Tibial nerve (tissue), 4 donors: ENCODE results near the gene BCL2. TPM values are rescaled to one million over a fixed set of nuclear protein-coding genes. Genes with fewer than 3 reads are reported as not detected.

ENCODE experiments used
- DNase-seq, 2 donors: peaks; one replicate each; pipeline ENCODE4 v3.0.0-alpha.2; 2019; ENCODE audit warnings: low spot score in 2 of 2
- H3K27ac ChIP-seq, 4 donors: fragments of 200-600 bp; sonication (generic) in 3 of 4; one replicate each; pipeline ENCODE4 v1.5.1; 2017 to 2019; ENCODE audit warnings: mild to moderate bottlenecking in 1 of 4
- H3K27me3 ChIP-seq, 2 donors: fragments of 200-600 bp; sonication (generic) in 1 of 2; one replicate each; pipeline versions ENCODE4 v1.5.1 to v1.6.0; 2017 to 2019
- H3K36me3 ChIP-seq, 3 donors: fragments of 200-600 bp; sonication (generic); one replicate each; pipeline ENCODE4 v1.5.1; 2018 to 2019
- H3K4me1 ChIP-seq, 4 donors: fragments of 200-600 bp; sonication (generic) in 3 of 4; one replicate each; pipeline ENCODE4 v1.5.1; 2017 to 2019
- H3K4me3 ChIP-seq, 4 donors: fragments of 200-600 bp; sonication (generic) in 3 of 4; one replicate each; pipeline ENCODE4 v1.5.1; 2017 to 2019; ENCODE audit warnings: mild to moderate bottlenecking in 1 of 4, moderate library complexity in 1 of 4
- H3K9me3 ChIP-seq, 4 donors: fragments of 200-600 bp; sonication (generic) in 3 of 4; one replicate each; pipeline ENCODE4 v1.5.1; 2017 to 2019
- EP300 ChIP-seq, 2 donors: sonication (generic); formaldehyde crosslinking; IDR thresholded peaks; one replicate each; pipeline ENCODE4 v1.6.1; 2017; ENCODE audit warnings: antibody characterized with exemption in 2 of 2, mild to moderate bottlenecking in 1 of 2
- POLR2A ChIP-seq, 2 donors: fragments of 450-650 bp; IDR thresholded peaks; one replicate each; pipeline ENCODE4 v1.6.1; 2017; ENCODE audit warnings: antibody characterized with exemption in 2 of 2, mild to moderate bottlenecking in 2 of 2, moderate library complexity in 2 of 2
- WGBS, 2 donors: methylation state at CpG; one replicate each; pipeline ENCODE4 v1.1.5; 2018; 5-methylcytosine and 5-hydroxymethylcytosine counted together
- total RNA-seq, 4 donors: library from RNA; depleted of rRNA; stranded (reverse); fragments of >200 nt; gene quantifications; one replicate each; pipeline ENCODE4 v1.1.0, GENCODE V29; 2016
- TF ChIP-seq, protein P1 (sequence below), 5 experiments: fragments of 200-600 bp in 3 of 5; fragments of 450-650 bp in 2 of 5; sonication (generic) in 3 of 5; IDR thresholded peaks; one replicate each; pipeline ENCODE4 v1.5.1; 2016 to 2019; ENCODE audit warnings: antibody characterized with exemption in 5 of 5, mild to moderate bottlenecking in 3 of 5, moderate library complexity in 2 of 5

The BCL2 gene
- total RNA-seq, 4 donors from 2014 or later, result 54.7 to 79.1 (median 67.0) TPM

GRCh38 chr18:63146828-63147409, 172.7 kb downstream of the BCL2 start:
- TF ChIP-seq, protein P1, sequence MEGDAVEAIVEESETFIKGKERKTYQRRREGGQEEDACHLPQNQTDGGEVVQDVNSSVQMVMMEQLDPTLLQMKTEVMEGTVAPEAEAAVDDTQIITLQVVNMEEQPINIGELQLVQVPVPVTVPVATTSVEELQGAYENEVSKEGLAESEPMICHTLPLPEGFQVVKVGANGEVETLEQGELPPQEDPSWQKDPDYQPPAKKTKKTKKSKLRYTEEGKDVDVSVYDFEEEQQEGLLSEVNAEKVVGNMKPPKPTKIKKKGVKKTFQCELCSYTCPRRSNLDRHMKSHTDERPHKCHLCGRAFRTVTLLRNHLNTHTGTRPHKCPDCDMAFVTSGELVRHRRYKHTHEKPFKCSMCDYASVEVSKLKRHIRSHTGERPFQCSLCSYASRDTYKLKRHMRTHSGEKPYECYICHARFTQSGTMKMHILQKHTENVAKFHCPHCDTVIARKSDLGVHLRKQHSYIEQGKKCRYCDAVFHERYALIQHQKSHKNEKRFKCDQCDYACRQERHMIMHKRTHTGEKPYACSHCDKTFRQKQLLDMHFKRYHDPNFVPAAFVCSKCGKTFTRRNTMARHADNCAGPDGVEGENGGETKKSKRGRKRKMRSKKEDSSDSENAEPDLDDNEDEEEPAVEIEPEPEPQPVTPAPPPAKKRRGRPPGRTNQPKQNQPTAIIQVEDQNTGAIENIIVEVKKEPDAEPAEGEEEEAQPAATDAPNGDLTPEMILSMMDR (IDR thresholded peaks at IDR 0.05), result no peak
- TF ChIP-seq POLR2A (IDR thresholded peaks at IDR 0.05), result no peak
- TF ChIP-seq EP300 (IDR thresholded peaks at IDR 0.05), result no peak
- Histone ChIP-seq H3K4me3 (no peak overlapping the region), H3K36me3 (no peaks in the 10 kb centered on the region), H3K4me1 (peaks cover 0 to 73% (median 38%) of the 10 kb centered on the region in 4 donors), H3K27me3 (no peaks in the 10 kb centered on the region), H3K27ac (peak overlapping the region in 1 of 4 donors; percentile 77), H3K9me3 (no peaks in the 10 kb centered on the region)
- 67 to 78% methylated on average over 7 of the region's 7 CpGs for WGBS, 2 donors
- no peak for DNase-seq

- peaks cover 0 to 80% (median 38%) of the 10 kb centered on the region in 4 donors for H3K4me1 ChIP-seq
- 30 to 47% methylated on average over 14 to 18 of the region's 18 CpGs for WGBS, 2 donors
- no peaks in the 10 kb centered on the region for H3K27me3 ChIP-seq
- no peaks in the 10 kb centered on the region for H3K36me3 ChIP-seq
- no peak for DNase-seq
- TF ChIP-seq, protein P1 (IDR thresholded peaks at IDR 0.05), result no peak
- TF ChIP-seq EP300 (IDR thresholded peaks at IDR 0.05) (no peak), POLR2A (IDR thresholded peaks at IDR 0.05) (no peak)
- H3K9me3 ChIP-seq, result no peaks in the 10 kb centered on the region
- peak overlapping the region in 1 of 4 donors; percentile 6 for H3K4me3 ChIP-seq
- H3K27ac ChIP-seq, result peak overlapping the region in 2 of 4 donors; percentile 67 to 77
These were observed 173.6 kb downstream of the BCL2 start for GRCh38 chr18:63145851-63146555.

DNA sequence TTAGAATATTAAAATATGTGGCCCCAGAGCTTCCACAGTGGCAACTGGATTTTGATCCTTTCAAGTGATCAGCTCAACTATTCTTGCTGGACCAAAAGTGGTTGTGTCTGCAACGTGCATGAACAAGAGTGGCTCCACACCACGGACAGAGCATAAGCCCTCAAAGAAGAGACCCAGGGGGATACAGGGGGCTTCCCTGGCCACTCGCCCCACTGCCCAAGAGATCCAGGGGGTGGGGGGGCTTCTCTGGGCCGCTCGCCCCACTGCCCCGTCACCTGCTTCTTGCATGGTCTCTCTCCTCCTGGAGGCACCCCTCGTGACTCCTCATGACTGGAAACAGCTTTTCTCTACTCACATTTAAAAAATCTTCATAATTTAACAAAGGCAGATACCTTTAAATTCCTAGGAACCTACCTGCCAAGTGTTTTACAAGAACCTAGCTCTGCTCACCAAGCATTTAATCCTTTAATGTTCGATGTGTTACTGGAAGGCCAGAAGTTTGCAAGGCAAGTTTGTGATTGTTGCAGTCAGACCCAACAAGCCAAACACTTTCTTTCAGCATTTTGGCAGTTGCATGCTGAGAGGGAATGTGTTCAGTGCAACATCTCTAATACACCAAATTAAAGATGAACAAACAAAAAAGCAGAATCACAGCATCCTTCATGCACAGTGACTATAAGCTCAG, 174.3 kb downstream of the BCL2 start:
- Histone ChIP-seq H3K36me3 (no peaks in the 10 kb centered on the region), H3K9me3 (no peaks in the 10 kb centered on the region), H3K27me3 (no peaks in the 10 kb centered on the region), H3K27ac (peak overlapping the region in 1 of 4 donors; percentile 67), H3K4me3 (no peak overlapping the region), H3K4me1 (peaks cover 0 to 83% (median 38%) of the 10 kb centered on the region in 4 donors)
- DNase-seq, result no peak
- WGBS, 2 donors, result 70 to 78% methylated on average over 8 of the region's 8 CpGs
- TF ChIP-seq, protein P1 (IDR thresholded peaks at IDR 0.05), result no peak
- TF ChIP-seq EP300 (IDR thresholded peaks at IDR 0.05) (no peak), POLR2A (IDR thresholded peaks at IDR 0.05) (no peak)

DNA sequence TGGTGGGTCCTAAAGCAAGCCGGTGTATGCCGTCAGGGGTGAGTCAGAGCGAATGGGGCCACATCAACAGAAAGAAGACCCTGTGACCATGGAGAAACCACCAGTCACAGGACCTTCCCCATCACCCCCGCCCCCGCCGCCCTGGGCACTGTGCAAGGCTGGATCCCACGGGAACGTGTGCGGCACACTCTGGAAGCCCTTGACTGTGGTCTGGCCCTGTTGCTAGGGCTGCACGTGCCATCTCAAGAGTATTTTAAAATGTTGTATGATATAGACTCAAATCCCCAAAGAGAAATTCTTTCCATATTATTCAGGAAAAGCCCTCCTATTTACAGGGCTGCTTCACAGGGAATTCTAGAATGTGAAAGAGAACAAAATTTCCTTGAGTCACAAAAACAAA, 174.8 kb downstream of the BCL2 start:
- TF ChIP-seq EP300 (IDR thresholded peaks at IDR 0.05), result no peak
- Histone ChIP-seq H3K4me3 (no peak overlapping the region), H3K27ac (peak overlapping the region in 1 of 4 donors; percentile 44), H3K4me1 (peaks cover 0 to 80% (median 39%) of the 10 kb centered on the region in 4 donors), H3K36me3 (no peaks in the 10 kb centered on the region), H3K9me3 (no peaks in the 10 kb centered on the region), H3K27me3 (no peaks in the 10 kb centered on the region)
- DNase-seq, result no peak
- WGBS, 2 donors, result 78 to 92% methylated on average over 10 of the region's 10 CpGs

GRCh38 chr18:63143330-63143771, 176.2 kb downstream of the BCL2 start:
- TF ChIP-seq POLR2A (IDR thresholded peaks at IDR 0.05), result no peak
- TF ChIP-seq, protein P1 (IDR thresholded peaks at IDR 0.05), result no peak
- no peak for TF ChIP-seq EP300 (IDR thresholded peaks at IDR 0.05)
- Histone ChIP-seq H3K27ac (peak overlapping the region in 2 of 4 donors; percentile 6 to 57), H3K4me1 (peaks cover 0 to 79% (median 40%) of the 10 kb centered on the region in 4 donors), H3K36me3 (no peaks in the 10 kb centered on the region), H3K9me3 (no peaks in the 10 kb centered on the region), H3K4me3 (no peak overlapping the region), H3K27me3 (no peaks in the 10 kb centered on the region)
- 36 to 54% methylated on average over 11 of the region's 11 CpGs for WGBS, 2 donors
- no peak for DNase-seq
